ENCODE measurements around the gene CACNA1E. TPM values are rescaled to one million over a fixed set of nuclear protein-coding genes. Genes with fewer than 3 reads are reported as not detected.

CACNA1E gene
- total RNA-seq, 6 experiments from 2014 or later, result not detected

DNA sequence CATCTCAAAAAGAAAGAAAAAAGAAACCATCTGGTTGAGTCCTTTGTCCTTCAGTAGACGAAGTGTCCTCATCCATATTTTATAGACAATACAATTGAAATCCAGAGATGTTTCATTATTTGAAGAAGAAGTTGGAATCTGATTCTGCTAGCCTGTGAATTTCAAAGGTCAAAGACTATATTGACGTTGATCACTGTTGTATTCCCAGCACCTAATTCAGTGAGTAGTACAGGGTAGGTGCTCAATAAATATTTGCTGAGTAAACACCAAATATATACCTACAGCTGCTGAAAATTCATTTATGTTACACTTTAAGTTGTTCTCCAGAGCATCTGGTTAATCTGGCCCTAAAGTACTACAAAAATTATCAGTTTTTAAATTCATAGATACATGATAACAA lies 135.2 kb downstream of the CACNA1E start:
- DNase-seq, result no peak
- no peaks in the 10 kb centered on the region; the same call in 1 of the 2 replicates for H3K36me3 Mint-ChIP-seq (ENCODE audit: low read depth)
- no peaks in the 10 kb centered on the region for H3K4me1 Mint-ChIP-seq (ENCODE audit: low read depth)
- peaks cover 26% of the 10 kb centered on the region for H3K9me3 Mint-ChIP-seq
- no peak overlapping the region for H3K27ac Mint-ChIP-seq
- TF ChIP-seq, protein P1, sequence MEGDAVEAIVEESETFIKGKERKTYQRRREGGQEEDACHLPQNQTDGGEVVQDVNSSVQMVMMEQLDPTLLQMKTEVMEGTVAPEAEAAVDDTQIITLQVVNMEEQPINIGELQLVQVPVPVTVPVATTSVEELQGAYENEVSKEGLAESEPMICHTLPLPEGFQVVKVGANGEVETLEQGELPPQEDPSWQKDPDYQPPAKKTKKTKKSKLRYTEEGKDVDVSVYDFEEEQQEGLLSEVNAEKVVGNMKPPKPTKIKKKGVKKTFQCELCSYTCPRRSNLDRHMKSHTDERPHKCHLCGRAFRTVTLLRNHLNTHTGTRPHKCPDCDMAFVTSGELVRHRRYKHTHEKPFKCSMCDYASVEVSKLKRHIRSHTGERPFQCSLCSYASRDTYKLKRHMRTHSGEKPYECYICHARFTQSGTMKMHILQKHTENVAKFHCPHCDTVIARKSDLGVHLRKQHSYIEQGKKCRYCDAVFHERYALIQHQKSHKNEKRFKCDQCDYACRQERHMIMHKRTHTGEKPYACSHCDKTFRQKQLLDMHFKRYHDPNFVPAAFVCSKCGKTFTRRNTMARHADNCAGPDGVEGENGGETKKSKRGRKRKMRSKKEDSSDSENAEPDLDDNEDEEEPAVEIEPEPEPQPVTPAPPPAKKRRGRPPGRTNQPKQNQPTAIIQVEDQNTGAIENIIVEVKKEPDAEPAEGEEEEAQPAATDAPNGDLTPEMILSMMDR (IDR thresholded peaks at IDR 0.05), result no peak
- no peak overlapping the region for H3K4me3 Mint-ChIP-seq
- H3K27me3 Mint-ChIP-seq (ENCODE audit: insufficient read depth), result no peaks in the 10 kb centered on the region

DNA sequence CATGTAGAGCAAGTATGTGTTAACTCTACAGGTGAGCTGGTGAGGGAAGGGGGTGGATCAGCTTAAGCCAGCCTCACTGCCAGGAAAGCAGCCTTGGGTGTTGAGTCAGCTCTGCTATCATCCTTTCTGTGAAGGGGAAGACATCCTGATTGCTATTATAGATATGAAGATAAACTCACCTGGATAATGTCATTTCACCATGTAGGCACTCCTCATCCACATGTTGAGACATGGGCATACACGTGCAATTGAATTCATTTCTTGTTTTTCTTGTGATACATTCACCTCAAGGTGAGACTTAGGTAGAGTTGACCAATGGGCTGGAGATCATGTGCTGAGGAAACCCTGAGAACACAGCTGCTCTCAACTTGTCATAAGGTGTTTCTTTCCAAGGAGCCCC lies 136.9 kb downstream of the CACNA1E start:
- Mint-ChIP-seq H3K9me3 (peaks cover 24% of the 10 kb centered on the region), H3K27ac (no peak overlapping the region), H3K4me3 (no peak overlapping the region), H3K4me1 (ENCODE audit: low read depth) (no peaks in the 10 kb centered on the region), H3K36me3 (ENCODE audit: low read depth) (no peaks in the 10 kb centered on the region; the same call in 1 of the 2 replicates), H3K27me3 (ENCODE audit: insufficient read depth) (no peaks in the 10 kb centered on the region)
- DNase-seq, result no peak
- TF ChIP-seq, protein P1 (IDR thresholded peaks at IDR 0.05), result no peak

DNA sequence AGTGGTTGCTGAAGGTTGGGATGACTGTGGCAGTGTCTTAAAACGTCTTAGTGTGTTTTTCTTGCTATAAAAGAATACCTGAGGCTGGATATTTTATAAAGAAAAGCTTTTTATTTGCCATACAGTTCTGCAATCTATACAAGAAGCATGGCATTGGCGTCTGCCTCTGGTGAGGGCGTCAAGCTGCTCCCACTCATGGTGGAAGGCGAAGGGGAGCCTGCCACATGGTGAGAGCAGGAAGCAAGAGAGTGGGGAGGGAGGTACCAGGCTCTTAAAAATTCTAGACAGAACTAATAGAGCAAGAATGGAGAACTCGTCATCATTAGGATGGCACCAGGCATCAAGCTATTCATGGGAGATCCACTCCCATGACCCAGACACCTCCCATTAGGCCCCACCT lies 140.5 kb downstream of the CACNA1E start:
- TF ChIP-seq, protein P1 (IDR thresholded peaks at IDR 0.05), result no peak
- no peaks in the 10 kb centered on the region for H3K27me3 Mint-ChIP-seq (ENCODE audit: insufficient read depth)
- no peak overlapping the region for H3K4me3 Mint-ChIP-seq
- no peaks in the 10 kb centered on the region for H3K36me3 Mint-ChIP-seq (ENCODE audit: low read depth)
- H3K27ac Mint-ChIP-seq, result no peak overlapping the region
- DNase-seq, result no peak
- H3K4me1 Mint-ChIP-seq (ENCODE audit: low read depth), result no peaks in the 10 kb centered on the region
- peaks cover 17% of the 10 kb centered on the region for H3K9me3 Mint-ChIP-seq

DNA sequence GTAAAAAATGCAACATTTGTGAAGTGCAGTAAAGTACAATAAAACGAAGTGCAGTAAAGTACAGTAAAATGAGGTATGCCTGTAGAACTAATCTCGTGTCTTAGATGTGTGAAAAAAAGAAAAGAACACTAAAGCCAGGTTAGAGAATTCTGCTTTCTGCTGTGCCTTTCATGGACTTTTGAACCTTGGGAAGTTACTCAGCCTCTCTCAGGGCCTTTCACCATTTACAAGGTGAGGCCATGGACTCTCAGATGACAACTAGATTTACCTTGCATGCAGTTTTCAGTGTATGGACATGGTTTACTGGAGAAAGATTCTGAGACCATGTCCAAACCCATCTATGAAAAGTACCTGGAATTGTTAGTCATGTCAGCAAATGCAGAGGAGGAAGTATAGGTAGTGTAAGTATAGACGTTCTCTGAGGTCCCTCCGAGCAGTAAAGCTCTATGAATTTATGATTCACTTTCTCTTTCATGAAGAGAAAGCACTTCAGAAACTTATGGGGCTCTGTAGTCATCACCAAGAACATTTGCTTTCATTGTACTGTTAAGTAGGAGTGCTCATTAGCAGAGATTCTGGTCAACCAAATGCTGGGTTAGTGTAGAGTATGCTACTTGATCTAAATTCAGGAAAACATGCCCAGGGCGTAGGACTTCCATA lies 143.1 kb downstream of the CACNA1E start:
- no peak overlapping the region for H3K27ac Mint-ChIP-seq
- H3K9me3 Mint-ChIP-seq, result peaks cover 23% of the 10 kb centered on the region
- H3K4me1 Mint-ChIP-seq (ENCODE audit: low read depth), result no peaks in the 10 kb centered on the region
- TF ChIP-seq, protein P1 (IDR thresholded peaks at IDR 0.05), result no peak
- no peak overlapping the region for H3K4me3 Mint-ChIP-seq
- no peaks in the 10 kb centered on the region for H3K27me3 Mint-ChIP-seq (ENCODE audit: insufficient read depth)
- H3K36me3 Mint-ChIP-seq (ENCODE audit: low read depth), result no peaks in the 10 kb centered on the region
- DNase-seq, result no peak

DNA sequence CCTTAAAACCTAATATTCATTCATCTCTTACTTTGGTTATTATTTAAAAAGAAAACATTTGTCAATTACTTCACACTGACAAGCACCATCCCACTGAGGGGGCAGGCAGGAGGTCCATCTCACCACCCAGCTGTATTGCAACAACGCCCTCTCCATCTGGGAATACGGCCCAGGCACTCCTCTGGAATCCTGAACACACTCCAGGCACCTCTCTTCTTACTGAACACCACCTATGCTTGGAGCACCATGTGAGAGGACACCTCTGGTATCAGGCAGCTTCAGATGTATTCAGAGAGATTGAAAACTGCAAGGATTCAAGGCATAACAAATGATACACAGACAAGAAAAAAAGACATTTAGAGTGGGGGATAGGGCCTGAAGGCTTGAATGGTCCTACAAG lies 147.1 kb downstream of the CACNA1E start:
- no peaks in the 10 kb centered on the region for H3K27me3 Mint-ChIP-seq (ENCODE audit: insufficient read depth)
- no peak for DNase-seq
- TF ChIP-seq, protein P1 (IDR thresholded peaks at IDR 0.05), result no peak
- no peak overlapping the region for H3K27ac Mint-ChIP-seq
- peaks cover 25% of the 10 kb centered on the region for H3K9me3 Mint-ChIP-seq
- no peaks in the 10 kb centered on the region for H3K4me1 Mint-ChIP-seq (ENCODE audit: low read depth)
- H3K36me3 Mint-ChIP-seq (ENCODE audit: low read depth), result no peaks in the 10 kb centered on the region
- no peak overlapping the region for H3K4me3 Mint-ChIP-seq
